Measurements from ENCODE around the gene S1PR4. TPM values are rescaled to one million over a fixed set of nuclear protein-coding genes. Genes with fewer than 3 reads are reported as not detected.
A peak's percentile ranks its signal among the peaks of the same experiment; 100 is the strongest.

The S1PR4 gene
- total and polyA plus RNA-seq, 8 donors = 0.23 to 1.1 (median 0.90) TPM; not detected in 2

GRCh38 chr19:3161453-3161852 lies 17.1 kb upstream of the S1PR4 start:
- no peaks in the 10 kb centered on the region for H3K27me3 ChIP-seq
- H3K4me1 ChIP-seq = peaks cover 0 to 4% (median 0%) of the 10 kb centered on the region in 3 donors
- TF ChIP-seq CTCF (IDR thresholded peaks at IDR 0.05) = no peak
- no peak for FAIRE-seq
- no peak for DNase-seq
- no peaks in the 10 kb centered on the region for H3K36me3 ChIP-seq
- intact Hi-C loops (cut with DNase I) = loop anchor here in 2 of 3 donors (10.0 kb wide), 3 partner anchors 87 to 277 kb away; no protein-coding TSS in a partner anchor
- WGBS, 2 donors = 85 to 92% methylated on average over 4 of the region's 4 CpGs
- H3K27ac ChIP-seq = no peak overlapping the region
- no peaks in the 10 kb centered on the region for H3K9me3 ChIP-seq
- no peak for ATAC-seq
- no peak overlapping the region for H3K4me3 ChIP-seq

GRCh38 chr19:3162418-3163229 lies 15.9 kb upstream of the S1PR4 start:
- ATAC-seq (peak in 1 of 4 donors; percentile 28), FAIRE-seq (no peak), DNase-seq (peak in 1 of 6 donors; percentile 74)
- Histone ChIP-seq H3K36me3 (no peaks in the 10 kb centered on the region), H3K27me3 (no peaks in the 10 kb centered on the region), H3K4me3 (no peak overlapping the region), H3K9me3 (no peaks in the 10 kb centered on the region), H3K4me1 (peaks cover 0 to 4% (median 0%) of the 10 kb centered on the region in 3 donors), H3K27ac (no peak overlapping the region)
- TF ChIP-seq CTCF (IDR thresholded peaks at IDR 0.05) = no peak
- intact Hi-C loops (cut with DNase I) = loop anchor here in 2 of 3 donors (10.0 kb wide), 3 partner anchors 88 to 278 kb away; no protein-coding TSS in a partner anchor
- WGBS, 2 donors = 39 to 51% methylated on average over 35 to 38 of the region's 38 CpGs

GRCh38 chr19:3163230-3163886 lies 15.2 kb upstream of the S1PR4 start:
- peak; percentile 86 to 96 (median 94) for ATAC-seq
- no peak overlapping the region for H3K27ac ChIP-seq
- no peak for FAIRE-seq
- no peak overlapping the region for H3K4me3 ChIP-seq
- WGBS, 2 donors = 4 to 5% methylated on average over 26 to 27 of the region's 27 CpGs
- intact Hi-C loops (cut with DNase I) = loop anchor here in 2 of 3 donors (10.0 kb wide), 3 partner anchors 89 to 279 kb away; no protein-coding TSS in a partner anchor
- H3K27me3 ChIP-seq = no peaks in the 10 kb centered on the region
- TF ChIP-seq CTCF (IDR thresholded peaks at IDR 0.05) = peak; percentile 81 to 97 (median 90)
- H3K36me3 ChIP-seq = no peaks in the 10 kb centered on the region
- no peaks in the 10 kb centered on the region for H3K9me3 ChIP-seq
- H3K4me1 ChIP-seq = peaks cover 0 to 4% (median 0%) of the 10 kb centered on the region in 3 donors
- DNase-seq = peak in 5 of 6 donors; percentile 38 to 86 (median 70)

- no peak overlapping the region for H3K27ac ChIP-seq
Measured at GRCh38 chr19:3163943-3164342, 14.6 kb upstream of the S1PR4 start.

More at GRCh38 chr19:3163943-3164342, 14.6 kb upstream of the S1PR4 start:
- no peak for FAIRE-seq
- Histone ChIP-seq H3K4me3 (no peak overlapping the region), H3K4me1 (peaks cover 0 to 4% (median 0%) of the 10 kb centered on the region in 3 donors), H3K36me3 (no peaks in the 10 kb centered on the region), H3K27me3 (no peaks in the 10 kb centered on the region), H3K9me3 (no peaks in the 10 kb centered on the region)
- no peak for DNase-seq
- TF ChIP-seq CTCF (IDR thresholded peaks at IDR 0.05) = no peak
- WGBS, 2 donors = 43 to 45% methylated on average over 7 of the region's 7 CpGs
- peak in 1 of 4 donors; percentile 9 for ATAC-seq
- intact Hi-C loops (cut with DNase I) = loop anchor here in 2 of 3 donors (10.0 kb wide), 3 partner anchors 89 to 279 kb away; no protein-coding TSS in a partner anchor
